TTC549 (cell line): ENCODE data around the gene ZNF48.
A peak's percentile ranks its signal among the peaks of the same experiment; 100 is the strongest.

Experiments used
- FAIRE-seq: peaks from 2 replicates; lab custom pipeline; 2012; peaks lifted over from hg19 to GRCh38; lab: Jason Lieb, UNC

The ZNF48 gene

GRCh38 chr16:30407804-30408534, 12.7 kb downstream of the ZNF48 start:
- FAIRE-seq, result no peak

DNA sequence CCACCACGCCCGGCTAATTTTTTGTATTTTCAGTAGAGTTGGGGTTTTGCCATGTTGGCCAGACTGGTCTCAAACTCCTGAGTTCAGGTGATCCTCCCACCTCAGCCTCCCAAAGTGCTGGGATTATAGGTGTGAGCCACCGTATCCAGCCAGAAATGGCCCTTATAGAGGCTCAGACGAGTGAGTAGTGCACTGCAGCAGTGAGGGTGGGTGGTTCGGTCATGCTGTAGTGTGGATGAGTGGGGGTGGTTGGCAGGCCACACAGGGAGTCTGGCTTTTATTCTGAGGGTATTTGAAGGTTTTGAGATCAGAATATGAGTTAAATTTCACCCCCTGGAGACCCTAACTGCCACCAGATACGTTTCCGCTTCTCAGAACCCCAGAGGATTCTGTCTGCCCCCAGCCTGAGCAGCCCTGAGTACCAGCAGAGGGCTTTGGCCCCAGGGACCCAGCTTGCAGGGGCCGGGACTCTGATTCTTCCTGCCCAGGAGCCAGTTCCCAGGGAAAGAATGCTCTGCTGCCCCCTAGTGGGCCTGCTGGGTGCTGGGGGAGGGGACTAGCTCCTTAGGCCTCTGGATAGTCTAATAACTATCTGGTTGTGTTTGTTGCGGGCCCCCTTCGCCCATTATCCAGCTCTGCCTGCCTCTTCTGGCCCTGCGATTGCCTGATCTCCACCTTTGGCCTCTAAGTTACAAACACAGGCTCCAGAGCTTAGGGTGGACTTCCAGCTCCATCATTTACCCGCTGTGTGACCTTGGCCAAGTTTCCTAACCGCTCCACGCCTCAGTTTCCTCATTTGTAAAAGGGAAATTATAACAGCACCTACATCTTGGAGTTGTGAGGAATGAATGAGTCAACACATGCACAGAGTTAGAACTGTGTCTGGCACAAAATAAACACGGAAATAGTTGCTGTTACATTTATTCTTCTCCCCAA, 14.2 kb downstream of the ZNF48 start:
- FAIRE-seq, result no peak

DNA sequence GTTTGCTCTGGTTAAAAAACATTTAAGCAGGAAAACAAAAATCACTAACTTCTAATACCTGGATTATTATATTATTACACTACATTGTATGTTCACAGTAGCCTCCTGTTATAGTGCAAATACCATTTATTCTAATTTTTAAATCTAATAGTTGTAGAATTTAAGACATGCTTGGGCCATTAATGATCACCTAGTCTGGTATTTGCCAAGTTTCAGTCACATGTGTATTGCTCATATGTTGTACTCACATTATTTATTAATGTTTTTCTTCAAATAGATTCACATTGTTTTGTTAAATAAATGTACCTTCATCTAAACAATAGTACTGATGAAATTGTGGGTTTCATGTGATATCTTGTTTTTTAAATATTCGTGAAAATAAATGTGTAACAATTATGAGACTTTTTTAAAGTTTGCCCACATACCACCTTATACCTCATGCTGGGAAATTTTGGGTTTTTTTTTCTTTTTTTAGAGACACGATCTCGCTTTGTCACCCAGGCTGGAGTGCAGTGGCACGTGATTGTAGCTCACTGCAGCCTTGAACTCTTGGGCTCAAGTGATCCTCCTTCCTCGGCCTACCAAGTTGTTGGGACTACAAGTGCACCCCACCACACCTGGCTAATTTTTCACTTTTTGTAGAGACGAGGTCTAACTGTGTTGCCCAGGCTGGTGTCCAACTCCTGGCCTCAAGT, 18.0 kb downstream of the ZNF48 start:
- FAIRE-seq, result no peak

- no peak for FAIRE-seq
These were observed 18.9 kb downstream of the ZNF48 start for GRCh38 chr16:30414159-30414558.

DNA sequence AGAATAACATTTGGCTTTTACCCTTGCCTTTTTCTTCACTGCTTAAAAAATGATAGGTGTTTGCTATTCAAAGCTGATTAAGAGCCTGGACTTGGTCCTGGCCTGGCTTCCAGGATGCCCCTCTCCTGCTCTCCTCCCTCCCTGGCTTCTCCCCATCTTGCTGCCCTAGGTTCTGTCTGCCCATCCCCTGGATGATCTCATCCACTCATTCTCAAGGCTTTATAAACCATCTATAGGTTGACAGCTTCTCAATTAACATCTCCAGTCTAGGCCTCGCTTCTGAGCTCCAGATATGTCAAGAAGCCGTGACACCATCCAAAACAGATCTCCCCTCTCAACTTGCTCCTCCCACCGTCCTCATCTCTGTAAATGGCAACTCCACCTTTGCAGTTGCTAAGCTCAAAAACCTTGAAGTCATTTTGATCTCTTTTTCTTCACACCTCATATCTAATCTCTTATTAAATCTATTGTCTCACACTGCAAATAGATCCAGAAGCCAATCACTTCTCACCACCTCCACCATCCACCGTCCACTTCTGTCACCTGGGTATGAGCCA, 20.9 kb downstream of the ZNF48 start:
- no peak for FAIRE-seq

DNA sequence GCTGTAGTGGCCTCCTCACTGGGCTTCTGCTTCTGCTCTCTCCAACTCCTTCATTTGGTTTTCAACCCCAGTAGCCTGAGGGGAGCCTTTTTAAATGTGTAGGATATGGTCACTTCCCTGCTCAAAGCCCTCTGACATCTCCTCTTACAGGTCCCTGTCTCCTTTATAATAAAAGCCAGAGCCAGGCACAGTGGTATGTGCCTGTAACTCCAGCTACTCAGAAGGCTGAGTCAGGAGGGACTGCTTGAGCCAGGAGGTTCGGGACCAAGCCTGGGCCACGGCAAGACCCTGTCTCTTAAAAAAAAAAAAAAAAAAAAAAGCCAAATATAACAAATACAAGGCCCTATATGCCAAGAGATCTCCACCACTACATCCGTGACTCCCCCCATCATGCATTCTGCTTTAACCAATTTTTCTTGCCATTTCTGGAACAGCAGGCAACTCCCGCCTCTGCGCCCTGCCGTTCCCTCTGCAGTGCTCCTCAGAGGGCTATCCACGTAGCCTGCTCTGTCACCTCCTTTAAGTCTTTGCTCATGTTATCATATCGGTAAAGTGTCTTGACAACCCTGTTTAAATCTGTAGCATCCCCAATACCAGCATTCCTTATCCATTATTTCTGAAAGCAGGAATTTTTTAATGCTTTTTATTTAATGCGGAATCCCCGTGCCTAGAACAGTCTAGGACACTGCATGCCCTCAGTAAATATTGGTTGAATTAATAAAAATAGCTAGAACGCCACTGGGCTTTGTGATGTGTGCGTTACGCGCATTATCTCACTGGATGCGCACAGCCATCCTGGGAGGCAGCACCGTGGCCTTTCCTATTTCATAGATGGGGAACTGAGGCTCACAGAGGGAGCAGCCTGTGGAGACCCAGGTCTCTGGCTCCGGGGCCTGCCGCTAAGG, 21.7 kb downstream of the ZNF48 start:
- FAIRE-seq, result no peak

GRCh38 chr16:30417529-30418349, 22.5 kb downstream of the ZNF48 start:
- FAIRE-seq, result no peak

DNA sequence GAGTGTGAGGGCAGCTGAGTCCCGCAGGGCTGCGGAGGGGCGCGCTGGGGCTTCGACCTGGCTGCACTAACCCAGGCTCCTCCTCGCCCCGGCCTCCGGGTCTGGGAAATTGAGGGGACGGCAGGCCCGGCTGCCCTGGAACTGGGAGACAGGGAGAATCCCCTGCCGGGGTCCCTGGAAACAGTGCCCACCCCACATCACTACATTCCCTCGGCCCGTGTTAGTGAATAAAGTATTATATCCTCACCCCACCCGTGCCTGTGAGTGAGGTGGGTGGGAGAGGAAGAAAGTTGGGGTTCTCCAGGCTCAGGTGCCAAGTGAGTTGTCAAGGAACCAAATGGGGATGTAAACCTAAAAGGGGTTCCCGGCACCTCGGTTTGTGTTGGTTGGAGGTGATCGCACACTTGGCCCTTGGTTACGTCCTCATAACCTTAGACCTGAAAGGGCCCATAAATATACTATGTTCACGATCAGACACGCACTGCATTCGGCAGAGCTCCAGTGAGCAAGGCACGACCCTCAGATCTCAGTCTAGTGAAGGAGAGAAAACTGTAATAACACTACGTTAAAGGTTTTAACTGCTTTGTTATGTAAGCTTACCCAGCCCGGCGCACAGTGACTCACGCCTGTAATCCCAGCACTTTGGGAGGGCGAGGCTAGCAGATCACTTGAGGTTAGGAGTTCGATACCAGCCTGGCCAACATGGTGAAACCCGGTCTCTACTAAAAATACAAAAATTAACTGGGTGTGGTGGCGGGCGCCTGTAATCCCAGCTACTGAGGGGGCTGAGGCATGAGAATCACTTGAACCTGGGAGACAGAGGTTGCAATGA, 23.3 kb downstream of the ZNF48 start:
- FAIRE-seq, result no peak

GRCh38 chr16:30421010-30421409, 25.8 kb downstream of the ZNF48 start:
- no peak for FAIRE-seq

- FAIRE-seq, result no peak
These were observed 32.8 kb downstream of the ZNF48 start for GRCh38 chr16:30428055-30428454.

DNA sequence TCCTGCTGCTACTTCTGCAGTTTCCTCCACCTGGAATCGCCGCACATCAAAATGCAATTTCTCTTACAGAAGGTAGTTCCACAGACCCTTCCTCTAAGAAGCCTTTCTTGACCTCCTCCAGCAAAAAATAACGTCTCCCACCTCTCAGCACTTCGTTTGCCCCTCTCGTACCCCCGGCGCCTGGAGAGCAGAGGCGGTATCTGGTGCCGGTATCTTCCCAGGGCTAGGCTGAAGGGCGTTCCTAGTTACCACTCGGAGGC, 34.1 kb downstream of the ZNF48 start:
- no peak for FAIRE-seq

DNA sequence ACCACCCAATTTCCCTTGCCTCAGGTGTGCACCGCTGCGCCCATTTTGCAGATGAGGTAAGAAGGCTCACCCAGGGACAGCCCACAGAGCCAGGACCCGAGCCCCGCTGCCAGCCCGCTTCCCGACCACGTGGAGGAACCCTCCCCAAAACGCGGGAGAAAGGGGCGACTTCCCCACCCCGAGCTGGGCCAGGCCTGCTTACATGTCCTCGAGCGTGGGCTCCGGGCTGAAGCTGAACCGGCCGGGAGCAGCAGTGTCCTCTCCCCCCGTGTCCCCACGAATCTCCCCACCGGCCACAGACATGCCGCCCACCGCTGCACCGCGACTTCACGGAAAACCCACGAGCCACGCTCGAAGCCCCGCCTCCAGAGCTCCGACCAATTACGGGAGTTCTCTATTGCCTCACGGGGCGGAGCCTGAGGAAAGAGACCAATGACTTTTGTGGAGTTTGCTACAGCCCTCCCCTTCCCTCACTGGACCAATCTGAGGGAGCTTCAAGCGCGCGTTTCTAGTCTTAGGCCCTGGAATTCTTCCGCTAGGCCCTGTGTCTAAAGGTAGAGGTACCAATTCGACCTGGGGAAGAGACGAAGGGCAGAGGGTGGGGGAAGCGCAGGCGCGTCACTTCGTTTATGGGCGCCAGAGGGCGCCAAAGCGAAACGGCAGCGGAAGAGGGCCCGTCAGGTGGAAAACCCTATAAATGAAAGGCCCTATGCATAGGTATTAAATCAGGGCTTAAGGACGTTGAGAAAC, 34.6 kb downstream of the ZNF48 start, which contains the start of gene DCTPP1:
Gene DCTPP1, minus strand, starts transcription at position 353 of the 750 bp plus-strand sequence. Its CDS starts 50 bp downstream, at position 303.
- peak; percentile 87 for FAIRE-seq

DNA sequence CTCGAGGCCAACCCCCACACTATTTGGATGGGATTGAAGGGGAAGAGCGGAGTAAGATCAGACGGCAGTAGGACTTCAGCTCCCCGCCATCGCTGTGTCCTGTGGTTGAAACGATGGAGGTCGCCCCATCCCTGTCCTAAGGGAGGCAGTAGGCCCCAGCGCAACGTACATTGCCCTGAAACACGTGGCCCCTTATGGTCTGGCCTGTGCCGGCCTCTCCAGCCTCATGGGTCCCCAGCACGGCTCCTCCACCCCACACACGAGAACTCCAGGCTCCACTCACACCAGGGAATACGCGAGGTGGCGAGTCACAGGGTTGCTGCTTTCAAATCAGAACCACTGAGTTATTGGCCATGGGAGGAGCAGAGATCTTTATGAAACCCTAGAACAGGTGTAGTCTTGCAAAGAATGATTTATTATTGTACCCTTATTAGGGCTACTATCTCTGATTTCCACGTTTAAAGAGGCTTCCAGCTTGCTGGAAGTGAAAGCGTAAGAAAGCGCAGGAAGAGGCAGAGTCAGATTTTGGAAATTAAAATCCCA, 35.3 kb downstream of the ZNF48 start:
- FAIRE-seq, result no peak

GRCh38 chr16:30434852-30435251, 39.6 kb downstream of the ZNF48 start:
- FAIRE-seq, result no peak

DNA sequence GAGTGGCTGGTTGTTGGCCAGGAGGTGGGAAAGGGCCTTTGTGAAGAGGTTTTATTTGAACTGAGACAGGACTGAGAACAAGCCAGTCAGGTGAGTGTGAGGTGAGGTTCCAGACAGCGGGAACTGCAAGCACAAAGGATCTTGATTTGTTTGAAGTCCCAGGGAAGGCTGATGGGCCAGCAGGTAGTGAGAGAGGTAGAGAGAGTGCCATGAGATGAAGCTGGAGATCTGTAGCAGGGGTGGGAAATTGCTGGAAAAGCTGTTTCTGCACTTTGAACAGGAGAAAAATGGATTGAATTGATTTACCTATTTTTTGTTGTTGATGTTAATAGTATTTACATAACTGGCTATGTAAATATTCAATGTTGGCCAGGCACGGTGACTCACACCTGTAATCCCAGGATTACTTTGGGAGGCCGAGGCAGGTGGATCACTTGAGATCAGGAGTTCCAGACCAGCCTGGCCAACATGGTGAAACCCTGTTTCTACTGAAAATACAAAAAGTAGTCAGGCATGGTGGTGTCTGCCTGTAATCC, 42.4 kb downstream of the ZNF48 start:
- no peak for FAIRE-seq

DNA sequence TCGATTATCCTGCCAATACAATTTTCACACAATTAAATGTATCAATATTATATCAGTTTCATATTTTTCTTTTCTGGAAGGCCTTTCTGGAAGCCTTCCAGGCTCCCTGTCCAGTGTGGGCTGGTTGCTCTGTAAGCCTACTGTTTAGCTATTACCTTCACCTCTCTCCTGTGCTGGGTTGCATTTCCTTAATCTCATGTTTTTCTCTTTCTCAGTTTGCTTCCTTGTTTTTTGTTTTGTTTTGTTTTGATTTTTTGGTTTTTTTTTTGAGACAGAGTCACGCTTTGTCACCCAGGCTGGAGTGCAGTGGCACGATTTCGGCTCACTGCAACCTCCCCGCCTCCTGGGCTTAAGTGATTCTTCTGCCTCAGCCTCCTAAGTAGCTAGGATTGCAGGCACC, 43.6 kb downstream of the ZNF48 start:
- no peak for FAIRE-seq

DNA sequence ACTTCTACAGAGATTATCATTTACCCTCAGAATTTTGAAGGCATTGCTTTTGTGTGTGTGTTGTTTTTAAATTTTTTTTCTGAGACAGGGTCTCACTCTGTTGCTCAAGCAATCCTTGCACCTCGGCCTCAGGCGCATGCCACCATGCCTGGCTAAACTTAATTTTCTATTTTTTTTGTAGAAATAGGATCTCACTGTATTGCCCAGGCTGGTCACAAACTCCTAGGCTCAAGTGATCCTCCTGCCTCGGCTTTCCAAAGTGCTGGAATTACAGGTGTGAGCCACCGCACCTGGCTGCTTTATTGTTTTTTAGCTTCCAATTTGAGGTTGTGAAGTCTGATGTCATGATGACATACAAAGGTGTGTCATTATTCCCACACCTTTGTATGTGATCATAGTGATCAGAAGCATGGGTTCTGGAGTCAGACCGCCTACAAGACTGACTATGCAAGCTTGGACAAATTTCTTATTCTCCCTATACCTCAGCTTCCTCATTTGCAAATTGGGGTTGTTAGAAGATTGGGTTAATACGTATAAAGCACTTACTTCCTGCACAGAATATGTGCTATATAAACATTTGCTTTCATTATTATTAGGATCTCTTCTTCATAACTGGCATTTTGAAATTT, 44.6 kb downstream of the ZNF48 start:
- FAIRE-seq, result no peak

DNA sequence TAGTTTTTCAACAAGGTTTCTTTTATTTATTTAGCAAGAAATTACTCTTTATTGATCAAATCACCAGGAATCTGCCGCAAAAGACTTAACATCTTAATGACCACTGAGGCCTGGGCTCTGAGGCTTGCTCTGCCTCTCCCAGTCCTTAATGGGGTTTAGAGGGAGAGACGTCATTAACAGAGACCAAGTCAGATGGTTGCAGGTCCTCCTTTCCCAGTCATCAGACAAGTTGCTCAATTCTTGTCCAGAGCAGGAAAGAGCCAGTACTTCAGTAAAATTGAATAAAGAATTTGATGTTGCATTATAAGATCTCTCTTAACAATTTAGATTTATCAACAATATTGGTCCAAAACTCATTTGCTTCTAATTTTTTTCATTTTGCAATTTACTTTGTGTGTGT, 48.4 kb downstream of the ZNF48 start:
- FAIRE-seq, result no peak
